Body of pancreas (tissue), 4 donors: ENCODE results near the gene RAB42. TPM values are rescaled to one million over a fixed set of nuclear protein-coding genes. Genes with fewer than 3 reads are reported as not detected.

Experiments
- ATAC-seq: fragments of 150-250 bp; one replicate; pipeline ENCODE4 v1.9.1; 2016
- DNase-seq, 4 donors: peaks; one replicate each; pipeline ENCODE4 v3.0.0-alpha.2; 2019
- H3K27ac ChIP-seq, 4 donors: fragments of 200-600 bp; sonication (generic); 1 replicate in 3 of 4; 2 replicates in 1 of 4; pipeline versions ENCODE4 v1.5.1 to v1.6.1; 2016 to 2019; ENCODE audit warnings: mild to moderate bottlenecking in 1 of 4, mixed read lengths in 1 of 4, moderate library complexity in 1 of 4
- H3K27me3 ChIP-seq, 2 donors: fragments of 200-600 bp; sonication (generic); one replicate each; pipeline ENCODE4 v1.6.0; 2016; ENCODE audit warnings: mild to moderate bottlenecking in 1 of 2
- H3K36me3 ChIP-seq, 2 donors: fragments of 200-600 bp; sonication (generic); replicated peaks in 1 of 2; 2 replicates each; pipeline ENCODE4 v1.5.1; 2016; ENCODE audit warnings: low read depth in 2 of 2; ENCODE audit not compliant: insufficient read depth in 1 of 2
- H3K4me1 ChIP-seq: fragments of 200-600 bp; sonication (generic); one replicate; pipeline ENCODE4 v1.6.0; 2016
- H3K4me3 ChIP-seq, 2 donors: fragments of 200-600 bp; sonication (generic); 1 replicate in 1 of 2; 2 replicates in 1 of 2; pipeline ENCODE4 v1.5.1; 2016 to 2019
- H3K9me3 ChIP-seq, 3 donors: fragments of 200-600 bp; sonication (generic); 1 replicate in 2 of 3; 2 replicates in 1 of 3; pipeline ENCODE4 v1.5.1; 2016
- CTCF ChIP-seq, 7 experiments: fragments of 450-650 bp in 4 of 7; fragments of 200-600 bp in 3 of 7; sonication (generic) in 3 of 7; IDR thresholded peaks; one replicate each; pipeline ENCODE4 v1.5.1; 2016 to 2019; ENCODE audit warnings: antibody characterized with exemption in 7 of 7
- POLR2A ChIP-seq, 3 donors: fragments of 450-650 bp; IDR thresholded peaks; one replicate each; pipeline ENCODE4 v1.6.1; 2016; ENCODE audit warnings: antibody characterized with exemption in 3 of 3, mild to moderate bottlenecking in 2 of 3
- WGBS, 2 donors: methylation state at CpG; one replicate each; pipeline ENCODE4 v1.1.5; 2017; 5-methylcytosine and 5-hydroxymethylcytosine counted together
- intact Hi-C: fragments of 100-400 bp; cut with DNase I; formaldehyde crosslinking; loops from one replicate; pipeline ENCODE4 v1.15.1; 2023
- total RNA-seq, 2 donors: library from RNA; depleted of rRNA; stranded (reverse); fragments of >200 nt; gene quantifications; one replicate each; pipeline ENCODE4 v1.1.0, GENCODE V29; 2016

RAB42 gene
- total RNA-seq, 2 donors from 2014 or later, result 2.9 TPM; not detected in 1

GRCh38 chr1:28604962-28605361, 12.9 kb downstream of the RAB42 start:
- ATAC-seq (no peak), DNase-seq (no peak)
- Histone ChIP-seq H3K27me3 (no peaks in the 10 kb centered on the region), H3K4me3 (no peak overlapping the region), H3K9me3 (no peaks in the 10 kb centered on the region), H3K4me1 (no peaks in the 10 kb centered on the region), H3K27ac (no peak overlapping the region), H3K36me3 (peaks cover 0 to 7% of the 10 kb centered on the region in 2 donors)
- intact Hi-C loops, result loop anchor here (5.0 kb wide), 1 partner anchor 88 kb away; no protein-coding TSS in a partner anchor
- WGBS, 2 donors, result 93 to 94% methylated on average over 6 of the region's 6 CpGs
- TF ChIP-seq POLR2A (IDR thresholded peaks at IDR 0.05) (no peak), CTCF (IDR thresholded peaks at IDR 0.05) (no peak)

DNA sequence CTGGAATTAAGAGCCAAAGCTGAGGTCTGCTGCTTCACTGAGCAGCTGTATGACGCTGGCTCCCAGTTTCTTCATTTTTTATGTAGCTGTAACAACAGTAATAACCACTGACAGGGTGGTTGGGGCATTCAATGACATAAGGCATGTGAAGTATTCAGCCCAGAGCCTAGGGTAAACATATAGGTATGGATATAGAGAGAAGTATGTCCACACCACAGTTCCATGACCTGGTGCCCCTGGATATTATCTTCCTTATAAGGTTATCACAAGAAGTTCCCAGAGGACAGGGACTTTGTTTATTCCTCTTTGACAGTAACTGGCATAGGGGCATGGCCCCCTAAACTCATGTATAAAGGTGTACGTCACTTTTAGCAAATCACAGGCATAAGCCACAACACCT, 14.7 kb downstream of the RAB42 start:
- H3K9me3 ChIP-seq, result no peaks in the 10 kb centered on the region
- TF ChIP-seq POLR2A (IDR thresholded peaks at IDR 0.05), result no peak
- H3K4me3 ChIP-seq, result no peak overlapping the region
- 80 to 90% methylated on average over 2 of the region's 2 CpGs for WGBS, 2 donors
- H3K36me3 ChIP-seq, result peaks cover 0 to 10% of the 10 kb centered on the region in 2 donors
- intact Hi-C loops, result no loop called here
- no peaks in the 10 kb centered on the region for H3K4me1 ChIP-seq
- DNase-seq (no peak), ATAC-seq (no peak)
- no peaks in the 10 kb centered on the region for H3K27me3 ChIP-seq
- no peak overlapping the region for H3K27ac ChIP-seq

DNA sequence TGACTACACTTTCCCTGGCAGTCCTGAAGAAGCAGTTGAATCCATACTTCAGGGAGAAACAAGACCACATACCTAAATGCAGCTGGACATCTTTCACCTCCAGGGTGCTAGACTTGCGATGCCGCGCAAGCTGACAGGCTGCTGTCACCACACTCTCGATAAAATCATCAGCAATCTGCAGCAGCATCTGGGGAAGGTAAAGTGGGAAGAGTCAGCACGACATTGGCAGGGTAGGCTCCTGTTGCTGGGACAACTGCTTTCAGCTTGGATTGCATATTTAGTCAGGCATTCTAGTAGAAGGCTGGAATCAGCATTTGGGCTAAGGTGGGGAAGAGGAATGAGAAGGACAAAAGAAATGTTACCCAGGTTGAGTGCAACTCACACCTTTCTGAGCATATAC, 21.1 kb downstream of the RAB42 start:
- no peaks in the 10 kb centered on the region for H3K4me1 ChIP-seq
- no peak overlapping the region for H3K4me3 ChIP-seq
- H3K27ac ChIP-seq, result no peak overlapping the region
- intact Hi-C loops, result no loop called here
- peaks cover 0 to 18% of the 10 kb centered on the region in 2 donors for H3K36me3 ChIP-seq
- H3K9me3 ChIP-seq, result no peaks in the 10 kb centered on the region
- no peaks in the 10 kb centered on the region for H3K27me3 ChIP-seq
- ATAC-seq (no peak), DNase-seq (no peak)
- 84 to 87% methylated on average over 5 of the region's 5 CpGs for WGBS, 2 donors
- TF ChIP-seq CTCF (IDR thresholded peaks at IDR 0.05) (no peak), POLR2A (IDR thresholded peaks at IDR 0.05) (no peak)

- WGBS, 2 donors, result 89 to 95% methylated on average over 1 of the region's 1 CpG
- TF ChIP-seq CTCF (IDR thresholded peaks at IDR 0.05), result no peak
- no peak for TF ChIP-seq POLR2A (IDR thresholded peaks at IDR 0.05)
- Histone ChIP-seq H3K27me3 (no peaks in the 10 kb centered on the region), H3K4me1 (no peaks in the 10 kb centered on the region), H3K9me3 (no peaks in the 10 kb centered on the region), H3K4me3 (no peak overlapping the region), H3K27ac (no peak overlapping the region), H3K36me3 (no peaks in the 10 kb centered on the region)
- intact Hi-C loops, result no loop called here
- DNase-seq, result no peak
- ATAC-seq, result no peak
Measured at GRCh38 chr1:28631713-28632112, 39.6 kb downstream of the RAB42 start.

DNA sequence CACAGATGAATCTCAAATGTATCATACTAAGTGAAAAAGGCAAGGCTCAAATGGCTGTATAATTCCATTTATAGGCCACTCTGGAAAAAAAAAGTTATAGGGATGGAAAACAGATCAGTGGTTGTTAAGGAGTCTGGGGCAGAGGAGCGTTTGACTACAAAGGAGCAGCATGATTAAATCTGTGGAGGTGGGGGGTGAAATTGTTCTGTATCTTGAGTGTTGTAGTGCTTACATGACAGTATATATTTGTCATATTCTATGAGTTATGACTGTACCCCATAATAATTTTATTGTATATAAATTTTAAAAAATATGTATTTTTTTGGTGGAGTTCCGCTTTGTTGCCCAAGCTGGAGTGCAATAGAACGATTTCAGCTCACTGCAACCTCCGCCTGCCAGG, 40.5 kb downstream of the RAB42 start:
- Histone ChIP-seq H3K27me3 (no peaks in the 10 kb centered on the region), H3K27ac (no peak overlapping the region), H3K4me1 (no peaks in the 10 kb centered on the region), H3K36me3 (no peaks in the 10 kb centered on the region), H3K4me3 (no peak overlapping the region), H3K9me3 (no peaks in the 10 kb centered on the region)
- WGBS, 2 donors, result 93 to 95% methylated on average over 4 of the region's 4 CpGs
- no peak for ATAC-seq
- no peak for TF ChIP-seq CTCF (IDR thresholded peaks at IDR 0.05)
- no peak for TF ChIP-seq POLR2A (IDR thresholded peaks at IDR 0.05)
- no peak for DNase-seq
- intact Hi-C loops, result no loop called here
